T-cell (primary cell): ENCODE data around the gene VSTM2B. TPM values are rescaled to one million over a fixed set of nuclear protein-coding genes. Genes with fewer than 3 reads are reported as not detected.
"Not testable (repeated sequence)": the region's sequence is repeated elsewhere in the genome, so short reads cannot be mapped to it uniquely, and the experiment has no call there.

ENCODE experiments used
- ATAC-seq, 4 experiments: fragments of 200-7000 bp in 3 of 4; fragments of 150-1000 bp in 1 of 4; cut with Tn5 transposase; replicated peaks in 1 of 4; 1 replicate in 3 of 4; 2 replicates in 1 of 4; pipeline ENCODE4 v1.10.0; 2021; ENCODE audit warnings: moderate library complexity in 3 of 4, mild to moderate bottlenecking in 2 of 4, moderate number of reproducible peaks in 1 of 4
- CTCF ChIA-PET, 2 donors: fragments of 300-600 bp; sonication (Branson Sonifier 250); formaldehyde crosslinking; loops; one replicate each; lab custom pipeline; 2022; ENCODE audit warnings: antibody characterized with exemption in 2 of 2; lab: Charles Lee
- POLR2A ChIA-PET, 2 donors: fragments of 300-600 bp; sonication (Branson Sonifier 250); formaldehyde crosslinking; loops; one replicate each; lab custom pipeline; 2022; ENCODE audit warnings: antibody characterized with exemption in 2 of 2; lab: Charles Lee
- DNase-seq, 35 experiments: peaks; one replicate each; pipeline versions ENCODE4 v3.0.0 to v3.0.0-alpha.2; 2013 to 2023
- H3K27ac ChIP-seq: one replicate; pipeline ENCODE4 v1.5.1; 2013; ENCODE audit warnings: low read length
- H3K27me3 ChIP-seq, 2 experiments: replicated peaks in 1 of 2; 1 replicate in 1 of 2; 2 replicates in 1 of 2; pipeline versions ENCODE4 v1.6.1 to v1.7.0; 2013; ENCODE audit warnings: low read length in 1 of 2, mixed read lengths in 1 of 2; ENCODE audit not compliant: control insufficient read depth in 2 of 2, insufficient read depth in 2 of 2; ENCODE audit errors: extremely low read depth in 1 of 2
- H3K36me3 ChIP-seq, 2 donors: 1 replicate in 1 of 2; 2 replicates in 1 of 2; pipeline versions ENCODE4 v1.6.1 to v1.7.0; 2013; ENCODE audit warnings: low read length in 1 of 2; ENCODE audit not compliant: control insufficient read depth in 2 of 2, insufficient read depth in 1 of 2; ENCODE audit errors: extremely low read depth in 1 of 2
- H3K4me1 ChIP-seq, 2 experiments: 1 replicate in 1 of 2; 2 replicates in 1 of 2; pipeline versions ENCODE4 v1.6.1 to v1.7.0; 2013; ENCODE audit warnings: low read length in 2 of 2, mixed read lengths in 1 of 2; ENCODE audit not compliant: insufficient read depth in 2 of 2, control insufficient read depth in 1 of 2; ENCODE audit errors: extremely low read depth in 1 of 2
- H3K4me3 ChIP-seq, 2 donors: 1 replicate in 1 of 2; 2 replicates in 1 of 2; pipeline versions ENCODE4 v1.5.1 to v1.7.0; 2013; ENCODE audit warnings: mild to moderate bottlenecking in 2 of 2, low read length in 1 of 2, moderate library complexity in 1 of 2; ENCODE audit not compliant: control insufficient read depth in 1 of 2; ENCODE audit errors: extremely low read depth in 1 of 2
- H3K9me3 ChIP-seq: 2 replicates; pipeline ENCODE4 v1.7.0; 2013
- H3K27ac Mint-ChIP-seq, 2 donors: one replicate each; pipeline ENCODE4 v1.8.0; 2020 to 2021; ENCODE audit warnings: mild to moderate bottlenecking in 2 of 2, mixed read lengths in 2 of 2
- H3K27me3 Mint-ChIP-seq, 2 donors: one replicate each; pipeline ENCODE4 v1.8.0; 2021 to 2022; ENCODE audit warnings: mixed read lengths in 2 of 2
- H3K36me3 Mint-ChIP-seq: one replicate; pipeline ENCODE4 v1.8.0; 2021; ENCODE audit warnings: mixed read lengths
- H3K4me1 Mint-ChIP-seq, 3 donors: one replicate each; pipeline ENCODE4 v1.8.0; 2020 to 2022; ENCODE audit warnings: mixed read lengths in 3 of 3, mild to moderate bottlenecking in 1 of 3
- H3K4me3 Mint-ChIP-seq, 3 donors: one replicate each; pipeline ENCODE4 v1.8.0; 2020 to 2022; ENCODE audit warnings: mild to moderate bottlenecking in 3 of 3, mixed read lengths in 3 of 3, moderate library complexity in 3 of 3
- H3K9me3 Mint-ChIP-seq, 3 donors: one replicate each; pipeline ENCODE4 v1.8.0; 2020 to 2022; ENCODE audit warnings: mixed read lengths in 3 of 3
- WGBS: methylation state at CpG from one replicate; pipeline ENCODE4 v1.1.5; 2013; ENCODE audit warnings: missing lambda C conversion rate; ENCODE audit not compliant: insufficient coverage; 5-methylcytosine and 5-hydroxymethylcytosine counted together
- total RNA-seq, 35 experiments: library from RNA in 6 of 35; stranded (reverse) in 6 of 35; fragments of 120-200 nt in 1 of 35; gene quantifications; one replicate each; pipeline versions ENCODE4 v1.2.1 to v1.2.4 and lab custom pipeline; 2013 to 2026

Gene VSTM2B
- total RNA-seq, 5 donors from 2014 or later (not counting 1 experiment from before 2014, with no cell fraction given): not detected

- 88% methylated on average over 4 of the region's 9 CpGs for WGBS
- CTCF ChIA-PET: not testable (repeated sequence)
Observed at GRCh38 chr19:29486961-29487360, 38.8 kb upstream of the VSTM2B start.

GRCh38 chr19:29487432-29487831, 38.4 kb upstream of the VSTM2B start:
- POLR2A ChIA-PET: no interaction called here
- peaks cover 33 to 43% of the 10 kb centered on the region in 2 donors for H3K27me3 Mint-ChIP-seq
- 55% methylated on average over 5 of the region's 7 CpGs for WGBS

More at GRCh38 chr19:29486961-29487360, 38.8 kb upstream of the VSTM2B start:
- H3K27ac Mint-ChIP-seq, POLR2A ChIA-PET, H3K9me3 ChIP-seq, DNase-seq, H3K4me3 Mint-ChIP-seq, H3K36me3 ChIP-seq, H3K36me3 Mint-ChIP-seq, H3K27ac ChIP-seq, H3K4me3 ChIP-seq, H3K9me3 Mint-ChIP-seq, ATAC-seq, H3K4me1 Mint-ChIP-seq, H3K4me1 ChIP-seq: not testable (repeated sequence)
- H3K27me3 ChIP-seq: peaks cover 0 to 52% of the 10 kb centered on the region in 2 experiments
- H3K27me3 Mint-ChIP-seq: peaks cover 31 to 39% of the 10 kb centered on the region in 2 donors

GRCh38 chr19:29488316-29488715, 37.5 kb upstream of the VSTM2B start:
- H3K27me3 ChIP-seq: peaks cover 0 to 50% of the 10 kb centered on the region in 2 experiments
- Mint-ChIP-seq H3K4me3 (no peak overlapping the region), H3K27ac (no peak overlapping the region), H3K27me3 (peaks cover 32 to 42% of the 10 kb centered on the region in 2 donors), H3K36me3 (no peaks in the 10 kb centered on the region), H3K4me1 (peaks cover 0 to 7% (median 0%) of the 10 kb centered on the region in 3 donors), H3K9me3 (no peaks in the 10 kb centered on the region)
- CTCF ChIA-PET: no interaction called here
- no peaks in the 10 kb centered on the region for H3K4me1 ChIP-seq
- DNase-seq (no peak), ATAC-seq (no peak)
- no peaks in the 10 kb centered on the region for H3K9me3 ChIP-seq
- H3K4me3 ChIP-seq: no peak overlapping the region
- WGBS: 71% methylated on average over 1 of the region's 5 CpGs
- H3K27ac ChIP-seq: no peak overlapping the region
- no peaks in the 10 kb centered on the region for H3K36me3 ChIP-seq
- POLR2A ChIA-PET: no interaction called here

More at GRCh38 chr19:29487432-29487831, 38.4 kb upstream of the VSTM2B start:
- peaks cover 0 to 5% (median 0%) of the 10 kb centered on the region in 3 donors for H3K4me1 Mint-ChIP-seq
- H3K27ac ChIP-seq: no peak overlapping the region
- ATAC-seq: no peak
- H3K9me3 ChIP-seq: no peaks in the 10 kb centered on the region
- no peak for DNase-seq
- H3K36me3 Mint-ChIP-seq: no peaks in the 10 kb centered on the region
- no peak overlapping the region for H3K4me3 Mint-ChIP-seq
- H3K4me1 ChIP-seq: no peaks in the 10 kb centered on the region
- peaks cover 0 to 53% of the 10 kb centered on the region in 2 experiments for H3K27me3 ChIP-seq
- H3K4me3 ChIP-seq: no peak overlapping the region
- no peaks in the 10 kb centered on the region for H3K9me3 Mint-ChIP-seq
- H3K36me3 ChIP-seq: no peaks in the 10 kb centered on the region
- CTCF ChIA-PET: no interaction called here
- H3K27ac Mint-ChIP-seq: no peak overlapping the region

GRCh38 chr19:29489172-29489951, 36.4 kb upstream of the VSTM2B start:
- ATAC-seq: no peak
- POLR2A ChIA-PET: no interaction called here
- H3K27ac ChIP-seq: no peak overlapping the region
- H3K4me1 Mint-ChIP-seq: peaks cover 0 to 7% (median 0%) of the 10 kb centered on the region in 3 donors
- H3K4me3 Mint-ChIP-seq: no peak overlapping the region
- H3K27me3 Mint-ChIP-seq: peaks cover 32 to 41% of the 10 kb centered on the region in 2 donors
- no peak overlapping the region for H3K27ac Mint-ChIP-seq
- no peaks in the 10 kb centered on the region for H3K36me3 ChIP-seq
- no peaks in the 10 kb centered on the region for H3K36me3 Mint-ChIP-seq
- H3K4me1 ChIP-seq: no peaks in the 10 kb centered on the region
- DNase-seq: no peak
- H3K27me3 ChIP-seq: peaks cover 0 to 40% of the 10 kb centered on the region in 2 experiments
- CTCF ChIA-PET: no interaction called here
- WGBS: 77% methylated on average over 11 of the region's 16 CpGs
- no peaks in the 10 kb centered on the region for H3K9me3 Mint-ChIP-seq
- H3K4me3 ChIP-seq: no peak overlapping the region
- H3K9me3 ChIP-seq: no peaks in the 10 kb centered on the region

- H3K27me3 ChIP-seq: peaks cover 0 to 43% of the 10 kb centered on the region in 2 experiments
- Mint-ChIP-seq H3K27me3 (peaks cover 32 to 37% of the 10 kb centered on the region in 2 donors), H3K4me1 (peaks cover 0 to 7% (median 0%) of the 10 kb centered on the region in 3 donors), H3K27ac (no peak overlapping the region), H3K36me3 (no peaks in the 10 kb centered on the region), H3K4me3 (no peak overlapping the region), H3K9me3 (no peaks in the 10 kb centered on the region)
- H3K9me3 ChIP-seq: no peaks in the 10 kb centered on the region
- DNase-seq: no peak
- H3K36me3 ChIP-seq: no peaks in the 10 kb centered on the region
- WGBS: 80% methylated on average over 1 of the region's 3 CpGs
- ChIA-PET CTCF (no interaction called here), POLR2A (no interaction called here)
- H3K4me3 ChIP-seq: no peak overlapping the region
- ATAC-seq: no peak
- no peaks in the 10 kb centered on the region for H3K4me1 ChIP-seq
- no peak overlapping the region for H3K27ac ChIP-seq
Observed at GRCh38 chr19:29491491-29491890, 34.3 kb upstream of the VSTM2B start.

- Histone ChIP-seq H3K36me3 (no peaks in the 10 kb centered on the region), H3K27ac (no peak overlapping the region), H3K4me3 (no peak overlapping the region), H3K27me3 (peaks cover 0 to 44% of the 10 kb centered on the region in 2 experiments), H3K4me1 (no peaks in the 10 kb centered on the region), H3K9me3 (no peaks in the 10 kb centered on the region)
- POLR2A ChIA-PET: no interaction called here
- ATAC-seq: no peak
- H3K27ac Mint-ChIP-seq: no peak overlapping the region
- peaks cover 32 to 37% of the 10 kb centered on the region in 2 donors for H3K27me3 Mint-ChIP-seq
- peaks cover 0 to 7% (median 0%) of the 10 kb centered on the region in 3 donors for H3K4me1 Mint-ChIP-seq
- no peak for DNase-seq
- WGBS: 50% methylated on average over 1 of the region's 7 CpGs
- CTCF ChIA-PET: no interaction called here
- no peaks in the 10 kb centered on the region for H3K9me3 Mint-ChIP-seq
- no peak overlapping the region for H3K4me3 Mint-ChIP-seq
- H3K36me3 Mint-ChIP-seq: no peaks in the 10 kb centered on the region
Observed at GRCh38 chr19:29491995-29492577, 33.7 kb upstream of the VSTM2B start.
